HL-60 (cell line): Measurements from ENCODE around the gene STRIT1.

Source experiments
- DNase-seq, 2 experiments: peaks; one replicate each; pipeline ENCODE4 v3.0.0-alpha.2; 2010 to 2020; ENCODE audit warnings: low read depth in 1 of 2, low spot score in 1 of 2
- H3K27ac ChIP-seq: fragments of 250-450 bp; sonication (Bioruptor Pico); replicated peaks from 2 replicates; pipeline ENCODE4 v1.5.1; 2020; ENCODE audit warnings: mild to moderate bottlenecking, moderate library complexity
- H3K27me3 ChIP-seq: fragments of 250-450 bp; sonication (Bioruptor Pico); 2 replicates; pipeline ENCODE4 v1.5.1; 2021; ENCODE audit warnings: mild to moderate bottlenecking, moderate library complexity; ENCODE audit not compliant: insufficient read depth, poor library complexity, severe bottlenecking
- H3K4me3 ChIP-seq: replicated peaks from 2 replicates; pipeline ENCODE4 v1.5.1; 2011; ENCODE audit warnings: mild to moderate bottlenecking, control low read depth, low read length; ENCODE audit not compliant: insufficient read depth
- CTCF ChIP-seq: IDR thresholded peaks from one replicate; pipeline ENCODE4 v1.5.1; 2011; ENCODE audit warnings: low read length, control low read depth, inconsistent platforms; ENCODE audit not compliant: insufficient read depth
- GABPA ChIP-seq: IDR thresholded peaks from 2 replicates; pipeline ENCODE4 v1.6.1; 2012; ENCODE audit warnings: low read depth
- POLR2AphosphoS5 ChIP-seq: IDR thresholded peaks from 2 replicates; pipeline ENCODE4 v1.6.1; 2012; ENCODE audit warnings: low read depth
- REST ChIP-seq: IDR thresholded peaks from 2 replicates; pipeline ENCODE4 v1.6.1; 2012; ENCODE audit warnings: low read depth; ENCODE audit not compliant: insufficient replicate concordance
- SPI1 ChIP-seq: IDR thresholded peaks from 2 replicates; pipeline ENCODE4 v1.6.1; 2012; ENCODE audit warnings: low read depth, mild to moderate bottlenecking, borderline replicate concordance
- long read RNA-seq: library from polyadenylated mRNA; unstranded; transcript quantifications from one replicate; pipeline ENCODE4 v2.0.0, GENCODE V29; 2020

Gene STRIT1
- long read RNA-seq, result 0 reads

GRCh38 chr3:155293516-155293915 lies at the start of gene STRIT1:
Gene STRIT1, minus strand, starts transcription at chr3:155293683.
- H3K27me3 ChIP-seq, result no peaks in the 10 kb centered on the region
- H3K27ac ChIP-seq, result no peak within 1 kb of the TSS
- TF ChIP-seq GABPA (no peak), POLR2AphosphoS5 (no peak), SPI1 (no peak), REST (no peak), CTCF (no peak)
- no peak for DNase-seq
- H3K4me3 ChIP-seq, result no peak within 1 kb of the TSS

GRCh38 chr3:155342344-155342743 lies 48.9 kb upstream of the STRIT1 start:
- H3K27ac ChIP-seq, result no peak overlapping the region
- DNase-seq, result no peak
- TF ChIP-seq POLR2AphosphoS5 (no peak), SPI1 (no peak), GABPA (no peak), CTCF (no peak), REST (no peak)
- no peaks in the 10 kb centered on the region for H3K27me3 ChIP-seq
- no peak overlapping the region for H3K4me3 ChIP-seq

- Histone ChIP-seq H3K4me3 (no peak overlapping the region), H3K27ac (no peak overlapping the region), H3K27me3 (no peaks in the 10 kb centered on the region)
- TF ChIP-seq POLR2AphosphoS5, result no peak
- TF ChIP-seq REST, result no peak
- no peak for TF ChIP-seq CTCF
- no peak for TF ChIP-seq GABPA
- TF ChIP-seq SPI1, result no peak
- no peak for DNase-seq
These were observed 45.6 kb upstream of the STRIT1 start for GRCh38 chr3:155339052-155339451.
